ENCODE results near the gene IL6. TPM values are rescaled to one million over a fixed set of nuclear protein-coding genes. Genes with fewer than 3 reads are reported as not detected.

The IL6 gene
- total and polyA plus RNA-seq, 9 of the 15 experiments (the other 6 are each of a cell fraction or from before 2014, with no cell fraction given), result 0.76 to 2.9 (median 1.5) TPM

DNA sequence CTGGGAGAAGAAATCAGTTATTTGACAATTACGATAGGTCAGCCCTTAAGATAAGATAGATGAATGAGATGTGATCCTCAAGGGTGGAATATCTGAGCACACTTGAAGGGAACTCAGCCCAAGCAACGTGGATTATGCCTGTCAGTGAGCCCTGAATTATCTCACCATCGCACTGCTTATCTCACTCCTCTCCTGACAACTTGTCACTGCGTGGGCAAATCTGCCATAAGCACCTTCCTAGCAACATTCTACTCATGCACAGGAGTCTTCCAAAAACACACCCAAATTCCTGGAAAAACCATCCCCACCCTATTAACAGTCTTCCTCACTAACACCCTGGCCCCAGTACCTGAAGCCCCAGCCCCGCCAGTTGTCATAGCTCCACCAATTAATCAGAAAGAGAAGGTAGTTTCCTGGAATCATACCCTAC lies 46.5 kb upstream of the IL6 start (continued):
- TF ChIP-seq, protein P1, sequence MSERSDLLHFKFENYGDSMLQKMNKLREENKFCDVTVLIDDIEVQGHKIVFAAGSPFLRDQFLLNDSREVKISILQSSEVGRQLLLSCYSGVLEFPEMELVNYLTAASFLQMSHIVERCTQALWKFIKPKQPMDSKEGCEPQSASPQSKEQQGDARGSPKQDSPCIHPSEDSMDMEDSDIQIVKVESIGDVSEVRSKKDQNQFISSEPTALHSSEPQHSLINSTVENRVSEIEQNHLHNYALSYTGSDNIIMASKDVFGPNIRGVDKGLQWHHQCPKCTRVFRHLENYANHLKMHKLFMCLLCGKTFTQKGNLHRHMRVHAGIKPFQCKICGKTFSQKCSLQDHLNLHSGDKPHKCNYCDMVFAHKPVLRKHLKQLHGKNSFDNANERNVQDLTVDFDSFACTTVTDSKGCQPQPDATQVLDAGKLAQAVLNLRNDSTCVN (CRISPR knock-in tag; IDR thresholded peaks at IDR 0.05), result no peak
- TF ChIP-seq C11orf30 (IDR thresholded peaks at IDR 0.05; ENCODE audit: low read depth) (no peak), RBM34 (IDR thresholded peaks at IDR 0.05; ENCODE audit: borderline replicate concordance, insufficient read depth, low read length) (no peak), DDX20 (tag; IDR thresholded peaks at IDR 0.05; ENCODE audit: low read depth) (0 out of 2 replicates have a peak, but pooled peaks have one; percentile 10), DPF2 (IDR thresholded peaks at IDR 0.05) (peak; percentile 92), TEAD4 (IDR thresholded peaks at IDR 0.05; ENCODE audit: low read length) (peak; percentile 80), TEAD4 (CRISPR knock-in tag; IDR thresholded peaks at IDR 0.05; ENCODE audit: borderline replicate concordance) (no peak), FOXJ2 (tag; IDR thresholded peaks at IDR 0.05) (peak; percentile 62; the same call in 1 of the 2 replicates), TCFL5 (CRISPR knock-in tag; conservative IDR thresholded peaks at IDR 0.05) (no peak), RBM25 (IDR thresholded peaks at IDR 0.05; ENCODE audit: low read depth, low read length, severe bottlenecking) (no peak), TRIM24 (IDR thresholded peaks at IDR 0.05) (peak; percentile 34 to 39; a peak in 2 of 4 replicates), MBD2 (IDR thresholded peaks at IDR 0.05; ENCODE audit: borderline replicate concordance, low read depth) (0 out of 2 replicates have a peak, but pooled peaks have one; percentile 35), RAD21 (CRISPR knock-in tag; conservative IDR thresholded peaks at IDR 0.05 in 1 of 2, IDR thresholded peaks at IDR 0.05 in 1 of 2) (peak in 1 of 2 experiments; percentile 11; a peak in 1 of 4 replicates)
- TF ChIP-seq, protein P2, sequence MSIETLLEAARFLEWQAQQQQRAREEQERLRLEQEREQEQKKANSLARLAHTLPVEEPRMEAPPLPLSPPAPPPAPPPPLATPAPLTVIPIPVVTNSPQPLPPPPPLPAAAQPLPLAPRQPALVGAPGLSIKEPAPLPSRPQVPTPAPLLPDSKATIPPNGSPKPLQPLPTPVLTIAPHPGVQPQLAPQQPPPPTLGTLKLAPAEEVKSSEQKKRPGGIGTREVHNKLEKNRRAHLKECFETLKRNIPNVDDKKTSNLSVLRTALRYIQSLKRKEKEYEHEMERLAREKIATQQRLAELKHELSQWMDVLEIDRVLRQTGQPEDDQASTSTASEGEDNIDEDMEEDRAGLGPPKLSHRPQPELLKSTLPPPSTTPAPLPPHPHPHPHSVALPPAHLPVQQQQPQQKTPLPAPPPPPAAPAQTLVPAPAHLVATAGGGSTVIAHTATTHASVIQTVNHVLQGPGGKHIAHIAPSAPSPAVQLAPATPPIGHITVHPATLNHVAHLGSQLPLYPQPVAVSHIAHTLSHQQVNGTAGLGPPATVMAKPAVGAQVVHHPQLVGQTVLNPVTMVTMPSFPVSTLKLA (conservative IDR thresholded peaks at IDR 0.05), result peak in 1 of 2 experiments; percentile 56; a peak in 2 of 4 replicates
- TF ChIP-seq, protein P3, sequence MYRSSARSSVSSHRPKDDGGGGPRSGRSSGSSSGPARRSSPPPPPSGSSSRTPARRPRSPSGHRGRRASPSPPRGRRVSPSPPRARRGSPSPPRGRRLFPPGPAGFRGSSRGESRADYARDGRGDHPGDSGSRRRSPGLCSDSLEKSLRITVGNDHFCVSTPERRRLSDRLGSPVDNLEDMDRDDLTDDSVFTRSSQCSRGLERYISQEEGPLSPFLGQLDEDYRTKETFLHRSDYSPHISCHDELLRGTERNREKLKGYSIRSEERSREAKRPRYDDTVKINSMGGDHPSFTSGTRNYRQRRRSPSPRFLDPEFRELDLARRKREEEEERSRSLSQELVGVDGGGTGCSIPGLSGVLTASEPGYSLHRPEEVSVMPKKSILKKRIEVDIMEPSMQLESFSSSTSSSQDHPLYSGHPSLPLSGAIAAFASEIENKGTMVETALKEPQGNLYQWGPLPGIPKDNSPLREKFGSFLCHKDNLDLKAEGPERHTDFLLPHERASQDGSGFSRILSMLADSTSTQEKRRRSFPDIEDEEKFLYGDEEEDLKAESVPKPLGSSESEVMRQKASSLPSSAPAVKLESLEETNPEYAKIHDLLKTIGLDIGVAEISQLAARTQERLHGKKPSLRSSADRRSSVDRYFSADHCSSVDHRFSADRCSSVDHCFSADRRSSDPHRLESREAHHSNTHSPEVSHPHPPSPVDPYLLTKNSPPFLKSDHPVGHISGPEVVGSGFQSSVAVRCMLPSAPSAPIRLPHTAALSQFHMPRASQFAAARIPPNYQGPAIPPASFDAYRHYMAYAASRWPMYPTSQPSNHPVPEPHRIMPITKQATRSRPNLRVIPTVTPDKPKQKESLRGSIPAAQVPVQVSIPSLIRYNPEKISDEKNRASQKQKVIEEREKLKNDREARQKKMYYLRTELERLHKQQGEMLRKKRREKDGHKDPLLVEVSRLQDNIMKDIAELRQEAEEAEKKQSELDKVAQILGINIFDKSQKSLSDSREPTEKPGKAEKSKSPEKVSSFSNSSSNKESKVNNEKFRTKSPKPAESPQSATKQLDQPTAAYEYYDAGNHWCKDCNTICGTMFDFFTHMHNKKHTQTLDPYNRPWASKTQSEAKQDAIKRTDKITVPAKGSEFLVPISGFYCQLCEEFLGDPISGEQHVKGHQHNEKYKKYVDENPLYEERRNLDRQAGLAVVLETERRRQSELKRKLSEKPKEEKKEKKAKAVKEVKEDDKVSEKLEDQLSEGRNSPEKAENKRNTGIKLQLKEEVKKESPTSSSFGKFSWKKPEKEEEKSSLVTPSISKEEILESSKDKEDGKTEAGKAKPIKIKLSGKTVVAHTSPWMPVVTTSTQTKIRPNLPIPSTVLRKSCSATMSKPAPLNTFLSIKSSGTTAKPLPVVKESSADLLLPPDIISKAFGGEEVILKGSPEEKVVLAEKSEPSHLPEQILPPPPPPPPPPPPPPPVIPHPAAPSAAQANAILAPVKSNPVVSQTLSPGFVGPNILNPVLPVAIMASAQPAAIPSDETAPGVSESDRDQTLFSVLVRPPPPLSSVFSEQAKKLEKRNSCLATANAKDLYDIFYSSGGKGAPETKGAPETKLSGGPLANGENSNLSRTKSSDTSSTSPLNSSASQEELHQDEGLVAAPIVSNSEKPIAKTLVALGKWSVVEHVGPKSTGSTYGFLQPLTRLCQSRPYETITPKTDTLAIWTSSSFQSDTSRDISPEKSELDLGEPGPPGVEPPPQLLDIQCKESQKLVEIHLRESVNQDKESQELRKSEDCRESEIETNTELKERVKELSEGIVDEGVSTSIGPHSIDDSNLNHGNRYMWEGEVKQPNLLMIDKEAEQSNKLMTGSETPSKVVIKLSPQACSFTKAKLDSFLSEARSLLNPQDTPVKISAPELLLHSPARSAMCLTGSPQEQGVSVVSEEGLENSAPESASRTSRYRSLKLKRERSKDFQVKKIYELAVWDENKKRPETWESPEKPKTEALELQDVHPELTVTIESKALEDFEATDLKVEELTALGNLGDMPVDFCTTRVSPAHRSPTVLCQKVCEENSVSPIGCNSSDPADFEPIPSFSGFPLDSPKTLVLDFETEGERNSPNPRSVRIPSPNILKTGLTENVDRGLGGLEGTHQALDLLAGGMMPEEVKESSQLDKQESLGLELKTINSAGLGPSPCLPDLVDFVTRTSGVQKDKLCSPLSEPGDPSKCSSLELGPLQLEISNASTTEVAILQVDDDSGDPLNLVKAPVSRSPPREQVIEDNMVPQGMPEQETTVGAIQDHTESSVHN (IDR thresholded peaks at IDR 0.05; ENCODE audit: borderline replicate concordance in 1 of 2, low read depth in 1 of 2), result peak in 1 of 2 experiments; percentile 58; a peak in 1 of 4 replicates
- TF ChIP-seq, protein P4, sequence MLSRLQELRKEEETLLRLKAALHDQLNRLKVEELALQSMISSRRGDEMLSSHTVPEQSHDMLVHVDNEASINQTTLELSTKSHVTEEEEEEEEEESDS (CRISPR knock-in tag; IDR thresholded peaks at IDR 0.05), result no peak
